ENCODE measurements around the gene KRT17.

The KRT17 gene

DNA sequence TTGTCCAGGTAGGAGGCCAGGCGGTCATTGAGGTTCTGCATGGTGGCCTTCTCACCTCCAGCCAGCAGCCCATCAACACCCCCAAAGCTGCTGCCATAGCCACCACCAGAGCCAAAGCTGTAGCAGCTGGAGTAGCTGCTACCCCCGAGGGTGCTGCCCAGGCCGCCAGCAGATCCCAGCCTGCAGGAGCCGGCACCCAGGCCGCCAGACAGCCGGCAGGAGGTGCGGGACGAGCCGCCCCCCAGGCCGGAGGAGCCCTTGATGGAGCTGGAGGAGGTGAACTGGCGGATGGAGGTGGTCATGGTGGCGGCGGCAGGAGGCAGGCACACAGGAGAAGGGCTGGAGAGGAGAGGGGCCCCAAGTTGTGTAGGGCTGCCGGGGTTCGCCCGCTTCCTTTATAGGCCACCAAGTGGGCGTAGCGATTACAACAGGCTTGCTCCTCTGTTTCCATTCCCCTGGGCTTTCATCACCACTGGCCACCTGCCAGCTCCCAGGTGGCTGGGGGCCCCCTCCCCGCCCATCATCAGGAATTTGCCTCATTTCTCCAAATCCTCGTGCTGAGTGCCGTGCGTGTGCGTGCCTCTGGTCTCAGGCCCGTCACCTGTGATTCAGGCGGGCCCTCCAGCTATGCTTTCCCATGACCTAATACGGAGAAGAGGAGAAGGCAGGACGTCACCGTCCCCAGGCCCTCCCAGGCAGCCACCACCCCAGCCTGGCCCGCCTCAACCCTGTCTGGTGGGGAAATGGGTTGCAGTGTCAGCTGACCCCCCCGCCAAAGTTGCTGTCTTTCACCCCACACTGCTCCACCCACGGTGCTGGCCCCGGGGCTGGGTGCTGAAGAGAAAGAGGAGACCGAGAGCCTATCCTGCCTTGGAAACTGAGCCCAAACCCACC lies at the start of gene KRT17:
TSS of gene KRT17 (minus strand) at position 368 of the 894 bp plus-strand sequence. CDS start at position 302, 66 bp downstream.
- DNase-seq: peak; percentile 36

DNA sequence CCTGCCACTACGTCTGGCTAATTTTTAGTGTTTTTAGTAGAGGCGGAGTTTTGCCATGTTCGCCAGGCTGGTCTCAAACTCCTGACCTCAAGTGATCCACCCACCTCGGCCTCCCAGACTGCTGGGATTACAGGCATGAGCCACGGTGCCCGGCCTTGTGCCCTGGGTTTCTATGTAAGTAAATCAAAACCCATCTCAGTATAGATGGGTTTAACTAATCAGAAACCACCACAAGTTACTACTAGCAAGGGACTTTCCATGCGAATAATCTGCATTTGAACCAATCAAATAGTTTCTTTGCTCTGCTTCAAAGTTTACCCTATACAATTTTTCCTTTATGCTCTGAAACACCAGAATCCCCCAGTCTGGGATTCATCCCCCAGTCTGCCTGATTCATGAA lies 47.8 kb upstream of the KRT17 start:
- no peak for DNase-seq

DNA sequence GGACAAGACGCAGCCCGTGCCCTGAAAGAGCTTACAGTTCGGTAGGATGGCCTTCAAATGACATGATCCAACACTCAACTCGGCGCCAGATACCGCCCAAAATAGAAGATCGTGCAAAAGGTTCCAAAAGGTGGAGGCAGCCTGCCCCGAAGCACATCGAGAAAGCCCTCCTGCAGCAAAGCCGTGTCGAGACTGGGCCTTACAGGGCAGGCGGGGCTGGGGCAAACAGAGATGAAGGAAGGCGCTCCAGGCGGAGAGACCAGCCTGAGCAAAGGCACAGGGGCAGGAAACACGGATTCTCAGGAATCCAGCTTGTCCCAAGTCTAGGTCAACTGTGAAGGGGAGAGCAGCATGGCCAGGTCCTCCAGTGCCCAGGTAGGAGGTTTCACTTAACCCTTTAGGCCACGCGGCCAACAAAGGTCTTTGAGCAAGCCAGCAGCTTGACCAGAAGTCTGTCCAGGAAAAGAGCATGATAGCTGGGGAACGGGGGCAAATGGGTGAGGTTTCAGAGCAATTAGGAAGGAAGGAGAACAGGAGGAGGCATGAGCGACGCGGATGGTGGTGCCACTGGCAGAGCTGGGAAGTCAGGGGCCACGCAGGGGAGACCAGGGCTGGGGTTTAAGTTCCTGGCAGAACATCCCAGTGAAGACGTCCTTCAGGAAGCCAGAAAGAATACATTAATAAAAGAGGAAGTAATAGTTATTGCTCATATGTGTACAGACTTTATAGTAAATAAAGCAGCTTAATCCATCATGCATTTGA lies 43.1 kb upstream of the KRT17 start:
- no peak for DNase-seq

DNA sequence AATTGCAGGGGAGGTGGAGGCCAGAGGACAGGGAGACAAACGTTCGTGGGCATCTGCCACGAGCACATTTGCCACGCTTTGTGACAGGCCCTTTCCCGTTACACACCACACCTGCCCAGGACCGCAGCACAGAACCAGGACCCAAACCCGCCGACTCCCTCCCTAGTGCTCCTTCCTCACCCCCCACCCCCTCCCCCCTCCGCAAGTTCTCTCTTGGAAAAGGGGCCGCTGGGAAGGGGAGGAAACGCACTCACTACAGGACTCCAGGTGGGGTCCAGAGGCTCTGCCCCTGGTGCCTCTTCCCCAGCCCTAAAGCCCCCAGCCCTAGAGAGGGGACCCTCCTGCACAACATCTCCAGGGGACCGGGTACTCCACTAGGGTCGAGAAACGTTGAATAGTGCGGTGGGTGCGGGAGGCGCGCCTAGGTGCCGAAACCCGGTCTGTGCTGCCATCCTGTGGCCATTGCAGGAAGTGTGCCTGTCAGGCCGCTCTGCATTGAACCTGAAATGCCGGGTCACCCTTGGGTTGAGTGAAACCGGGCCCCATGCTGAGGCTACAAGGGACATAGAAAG lies 42.4 kb upstream of the KRT17 start:
- peak; percentile 50 for DNase-seq

DNA sequence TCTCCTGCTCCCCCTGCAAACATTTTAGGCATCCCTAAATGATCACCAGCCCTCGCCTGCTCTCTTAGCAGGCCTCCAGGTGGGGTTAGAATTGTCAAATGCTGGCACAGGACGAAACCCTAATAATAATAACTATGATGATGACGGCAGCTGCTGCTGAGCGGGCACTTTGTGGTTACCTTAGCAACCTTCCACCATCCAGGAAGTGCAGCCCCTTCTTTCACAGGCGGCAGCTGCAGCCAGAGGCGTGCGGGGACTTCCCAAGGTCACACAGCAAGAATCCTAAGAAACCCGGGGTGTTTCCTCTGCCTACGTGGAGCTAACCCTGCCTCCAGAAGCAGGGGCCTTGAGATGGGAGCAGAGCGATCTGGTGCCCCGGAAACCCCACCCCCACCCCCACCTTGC lies 41.9 kb upstream of the KRT17 start:
- peak; percentile 60 for DNase-seq

DNA sequence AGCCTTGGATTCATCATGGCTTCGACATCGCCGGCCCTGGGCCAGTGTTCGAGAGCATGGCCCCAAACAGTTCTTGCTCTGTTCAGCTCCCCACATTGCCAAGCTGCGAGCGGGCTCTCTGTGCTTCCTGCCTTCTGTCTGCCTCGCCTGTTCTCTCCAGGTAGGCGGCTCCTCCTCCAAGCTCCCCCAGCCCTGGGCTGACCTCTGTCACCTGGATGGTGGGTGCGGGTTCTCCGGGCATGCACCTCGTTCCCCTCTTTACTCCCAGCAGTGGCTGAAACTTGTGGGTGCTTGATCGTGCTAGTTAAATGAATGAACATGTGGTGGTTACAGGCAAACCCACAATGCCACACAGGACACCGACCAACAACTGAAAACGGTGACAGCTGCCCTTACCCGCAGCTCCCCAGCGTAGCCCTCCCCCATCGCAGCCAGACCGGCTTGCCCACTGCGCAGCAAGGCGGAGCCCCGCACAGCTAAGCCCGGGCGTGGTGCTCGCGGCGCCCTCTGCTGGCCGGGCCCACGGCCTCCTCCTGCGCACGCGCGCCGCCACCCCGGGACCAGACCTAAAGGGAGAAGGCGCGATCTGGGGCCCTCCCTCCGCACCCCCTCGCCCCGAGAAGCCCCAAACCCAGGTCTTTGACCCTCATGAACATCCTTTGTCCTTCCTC lies 41.3 kb upstream of the KRT17 start:
- DNase-seq: peak; percentile 83

DNA sequence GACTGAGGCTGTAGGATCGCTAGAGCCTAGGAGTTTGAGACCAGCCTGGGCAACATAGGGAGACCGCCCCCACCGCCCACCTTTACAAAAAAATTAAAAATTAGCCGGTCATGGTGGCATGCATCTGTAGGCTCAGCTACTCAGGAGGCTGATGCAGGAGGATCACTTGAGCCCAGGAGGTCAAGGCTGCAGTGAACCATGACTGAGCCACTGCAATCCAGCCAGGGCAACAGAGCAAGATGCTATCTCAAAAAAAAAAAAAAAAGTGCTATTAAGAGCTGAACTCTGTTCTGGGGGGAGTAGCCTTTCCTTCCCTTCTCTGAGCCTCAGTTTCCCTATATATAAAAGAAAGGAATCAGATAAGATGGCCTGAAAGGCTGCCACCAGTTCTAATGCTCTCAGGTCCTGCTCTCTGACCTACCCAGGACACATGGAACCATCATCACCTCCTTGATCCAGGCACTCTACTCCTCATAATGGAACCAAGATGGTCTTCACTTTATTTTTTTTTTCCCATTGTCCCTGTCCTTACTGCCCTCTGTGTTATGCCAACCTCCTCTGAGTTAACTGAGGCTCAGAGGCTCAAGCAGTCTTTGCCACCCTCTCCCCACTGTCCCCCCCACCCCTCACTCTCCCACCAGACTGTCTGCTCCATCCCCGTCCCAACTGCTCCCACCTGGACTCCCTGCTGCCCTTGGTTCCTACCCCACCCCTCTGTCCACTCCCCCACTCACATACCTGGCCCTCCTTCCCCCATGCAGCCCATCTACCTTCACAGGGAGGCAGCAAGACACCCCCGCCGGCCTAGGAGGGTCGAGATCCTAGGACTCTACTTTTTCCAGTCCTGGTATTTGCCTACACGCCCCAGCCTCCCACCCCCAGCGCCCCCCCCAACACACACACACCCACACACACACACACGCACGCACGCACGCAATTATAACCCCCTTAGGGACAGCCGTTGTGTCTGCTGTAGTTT lies 40.5 kb upstream of the KRT17 start:
- DNase-seq: no peak

DNA sequence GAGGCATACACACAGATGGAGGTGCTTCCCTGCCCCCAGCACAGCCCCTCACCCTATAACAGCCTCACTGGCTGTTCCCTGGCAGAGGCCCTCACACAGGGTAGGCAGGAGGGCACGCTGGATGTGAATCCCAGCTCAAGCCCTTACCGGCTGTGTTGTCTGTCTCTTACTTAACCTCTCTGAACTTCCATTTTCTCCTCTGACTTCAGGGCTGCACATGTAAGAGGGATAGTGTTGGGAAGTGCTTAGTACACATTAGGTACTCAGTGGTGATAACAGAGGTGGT lies 39.7 kb upstream of the KRT17 start:
- DNase-seq: no peak

DNA sequence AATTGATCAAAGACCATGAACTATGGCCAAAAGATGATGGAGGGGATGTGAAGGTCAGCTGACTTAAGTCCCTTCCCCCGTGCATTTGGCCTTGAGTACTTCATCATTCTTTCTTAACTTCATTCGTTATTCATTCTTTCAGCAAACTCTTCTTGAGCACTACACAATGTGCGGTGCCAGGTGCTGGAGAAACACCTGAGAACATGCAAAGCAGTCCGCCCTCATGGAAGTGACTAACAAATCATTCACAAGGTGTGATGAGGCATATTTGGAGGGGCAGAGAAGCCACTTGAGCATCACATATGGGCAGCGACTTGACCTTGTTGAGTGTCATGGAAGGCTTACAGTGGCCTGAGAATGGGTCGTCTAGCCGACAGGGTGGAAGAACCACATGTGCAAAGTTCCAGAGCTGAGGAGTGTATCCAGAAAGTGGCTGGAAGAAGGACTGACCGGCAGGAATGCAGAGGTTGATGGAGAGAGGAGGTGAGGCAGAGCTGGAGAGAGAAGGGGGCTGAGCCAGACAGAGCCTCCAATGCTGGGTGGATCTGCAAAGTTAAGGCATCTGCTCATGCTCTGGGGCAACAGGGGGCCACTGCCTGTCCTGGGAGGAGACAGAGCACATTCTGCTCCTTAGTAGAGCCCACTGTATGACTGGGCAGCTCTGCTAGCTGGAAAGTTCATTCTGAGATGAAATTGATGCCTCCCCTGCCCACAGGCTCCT lies 39.2 kb upstream of the KRT17 start:
- no peak for DNase-seq

DNA sequence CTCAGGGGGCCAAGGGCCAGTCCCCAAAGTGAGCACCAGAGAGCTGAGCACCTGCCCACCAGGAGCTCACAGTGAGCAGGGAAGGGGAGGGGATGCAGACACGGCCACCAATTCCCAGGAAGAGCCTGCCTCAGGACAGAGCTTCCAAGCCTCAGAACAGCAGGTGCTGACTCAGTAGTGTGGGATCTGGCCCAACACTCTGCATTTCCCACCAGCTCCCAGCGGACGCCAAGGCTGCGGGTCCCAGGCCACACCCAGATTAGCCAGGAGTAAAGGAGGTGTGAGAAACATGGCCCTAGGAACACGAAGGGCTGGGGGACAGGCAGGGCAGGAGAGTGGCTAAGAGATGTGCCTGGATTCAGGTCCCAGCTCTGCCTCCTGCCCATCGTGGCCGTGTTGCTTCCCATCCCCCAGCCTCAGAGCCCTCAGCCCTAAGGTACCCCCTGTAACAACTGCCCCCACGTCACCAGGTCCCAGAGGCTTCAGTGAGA lies 35.9 kb upstream of the KRT17 start:
- DNase-seq: no peak

DNA sequence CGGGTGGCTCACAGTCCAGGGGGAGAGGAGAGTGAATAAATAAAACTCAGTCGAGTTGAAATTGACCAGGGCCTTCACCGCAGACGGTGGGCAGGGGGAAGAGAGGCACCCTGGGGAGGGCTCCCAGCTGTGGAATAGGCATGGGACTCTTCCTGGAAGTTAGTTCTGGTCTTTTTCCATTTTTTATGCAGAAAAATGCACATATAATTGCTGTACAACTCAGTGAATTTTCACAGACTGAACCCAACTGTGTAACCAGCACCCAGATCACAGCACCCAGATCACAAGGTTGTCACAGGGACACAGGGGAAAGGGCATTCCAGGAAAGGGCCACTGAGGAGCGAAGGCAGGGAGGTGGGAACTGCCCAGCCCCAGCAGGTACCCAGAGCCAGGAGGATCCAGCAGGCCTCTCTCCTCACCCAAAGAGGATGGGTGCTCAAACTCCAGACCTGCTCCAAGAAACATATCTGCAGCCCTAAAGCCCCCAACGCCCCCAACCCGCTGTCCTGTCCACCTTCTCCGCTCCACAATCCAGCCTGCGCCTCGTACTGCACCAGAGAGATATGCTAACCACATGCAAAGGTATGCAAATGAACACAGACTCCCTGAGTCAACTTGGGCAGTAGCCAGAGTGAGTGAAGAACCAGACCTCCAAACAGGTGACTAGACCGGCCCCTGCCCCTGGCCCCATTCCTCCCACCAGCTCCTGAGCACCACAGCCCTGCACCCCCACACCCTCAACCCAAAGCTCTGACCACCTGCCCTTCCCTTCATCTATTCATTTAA lies 35.2 kb upstream of the KRT17 start:
- DNase-seq: no peak

DNA sequence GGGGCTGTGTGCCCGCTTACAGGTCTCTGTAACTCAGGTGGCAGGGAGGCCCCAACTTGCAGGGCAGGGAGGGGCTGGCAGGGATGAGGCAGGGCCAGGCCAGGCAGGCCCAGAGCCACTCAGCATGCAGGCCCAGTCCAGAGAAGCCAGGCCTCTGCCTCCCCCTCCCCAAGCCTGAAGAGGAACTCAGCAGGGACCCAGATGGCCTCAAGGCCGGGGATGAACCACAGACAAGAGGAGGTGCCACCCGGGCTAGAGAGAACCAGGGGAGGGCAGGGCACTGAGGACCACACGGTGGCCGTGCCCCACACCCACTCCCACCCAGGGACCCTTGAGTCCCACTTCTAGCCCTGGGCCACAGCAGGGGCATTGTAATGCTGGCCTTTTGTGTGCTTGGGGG lies 34.5 kb upstream of the KRT17 start:
- no peak for DNase-seq

DNA sequence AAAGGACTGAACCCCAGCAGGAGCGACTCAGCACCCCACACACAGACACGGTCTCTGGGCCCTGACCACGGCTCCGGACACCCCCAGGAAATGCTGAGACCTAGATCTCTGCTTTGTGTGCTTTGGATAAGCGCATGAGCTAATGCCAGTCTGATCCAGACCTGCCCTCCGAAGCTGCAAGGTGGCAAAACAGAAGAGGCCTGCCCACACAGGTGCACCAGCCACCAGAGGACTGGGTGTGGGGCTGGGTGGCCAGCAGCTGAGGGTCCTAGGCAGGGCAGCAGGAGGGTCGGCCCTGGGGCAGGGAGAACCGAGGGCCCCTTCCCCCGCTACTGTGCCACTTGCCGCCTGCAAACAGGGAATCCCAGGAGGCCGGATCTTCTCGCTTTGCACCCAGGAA lies 33.6 kb upstream of the KRT17 start:
- no peak for DNase-seq

DNA sequence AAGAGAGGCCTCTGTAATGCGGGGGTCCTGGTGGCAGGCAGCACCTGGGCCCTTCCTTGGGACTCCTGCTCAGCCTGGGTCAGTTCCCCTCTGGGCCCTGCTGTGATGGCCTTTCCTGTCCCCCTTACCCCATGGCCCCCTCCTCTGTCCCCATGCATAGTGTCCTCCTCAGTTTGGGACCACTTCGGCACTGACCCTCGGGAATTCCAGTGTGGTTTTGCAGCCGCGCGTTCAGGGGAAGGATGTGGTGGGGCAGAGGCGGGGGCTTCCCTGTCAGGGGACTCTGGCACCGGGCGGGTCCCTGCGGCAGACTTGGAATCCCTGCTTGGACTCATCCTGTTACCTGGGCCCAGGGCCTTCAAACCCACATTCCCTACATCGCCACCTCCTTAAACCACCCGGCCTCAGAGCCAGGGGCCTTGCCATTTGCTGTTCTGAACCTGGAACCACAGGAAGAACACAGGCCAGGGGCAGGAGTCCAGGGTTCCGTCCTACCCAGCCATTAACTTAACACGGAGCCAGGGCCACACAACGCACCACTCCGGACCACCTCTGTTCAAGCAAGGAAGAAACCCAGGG lies 32.9 kb upstream of the KRT17 start:
- DNase-seq: no peak

DNA sequence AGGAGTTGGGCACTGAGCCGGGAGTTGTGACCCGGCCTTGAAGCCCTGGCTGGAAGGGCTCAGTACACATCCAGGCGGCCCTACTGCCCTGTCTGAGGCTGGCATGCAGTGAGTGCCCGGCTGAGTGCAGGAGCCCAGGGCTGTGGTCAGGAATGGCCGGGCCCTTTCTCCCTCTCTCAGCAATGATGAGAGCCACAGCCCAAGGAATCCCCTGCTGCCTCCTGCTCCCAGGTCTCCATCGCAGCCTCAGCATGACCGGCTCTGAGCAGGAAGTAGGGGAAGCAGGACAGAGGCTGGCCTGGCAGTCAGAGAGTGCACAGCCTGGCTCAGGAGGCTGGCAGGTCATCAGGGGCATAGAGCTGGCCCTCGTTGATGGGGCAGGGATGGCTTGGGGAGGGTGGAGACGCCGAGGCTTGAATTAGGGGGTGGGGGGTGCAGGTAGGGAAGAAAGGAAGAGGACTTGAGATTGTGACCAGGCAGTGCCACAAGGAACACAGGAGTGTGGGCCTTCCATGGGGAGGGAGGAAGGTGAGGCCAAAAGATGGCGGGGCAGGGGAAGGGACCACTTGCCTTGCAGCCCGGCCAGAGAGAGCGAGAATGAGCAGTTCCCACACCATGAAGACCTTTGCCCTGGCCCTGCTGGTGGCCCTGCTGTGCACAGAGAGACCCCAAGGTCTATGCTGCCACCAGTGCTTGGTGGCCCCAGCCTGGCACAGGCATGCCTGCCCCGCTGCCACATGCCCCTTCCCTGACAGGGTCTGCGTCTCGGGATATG lies 32.1 kb upstream of the KRT17 start:
- no peak for DNase-seq

DNA sequence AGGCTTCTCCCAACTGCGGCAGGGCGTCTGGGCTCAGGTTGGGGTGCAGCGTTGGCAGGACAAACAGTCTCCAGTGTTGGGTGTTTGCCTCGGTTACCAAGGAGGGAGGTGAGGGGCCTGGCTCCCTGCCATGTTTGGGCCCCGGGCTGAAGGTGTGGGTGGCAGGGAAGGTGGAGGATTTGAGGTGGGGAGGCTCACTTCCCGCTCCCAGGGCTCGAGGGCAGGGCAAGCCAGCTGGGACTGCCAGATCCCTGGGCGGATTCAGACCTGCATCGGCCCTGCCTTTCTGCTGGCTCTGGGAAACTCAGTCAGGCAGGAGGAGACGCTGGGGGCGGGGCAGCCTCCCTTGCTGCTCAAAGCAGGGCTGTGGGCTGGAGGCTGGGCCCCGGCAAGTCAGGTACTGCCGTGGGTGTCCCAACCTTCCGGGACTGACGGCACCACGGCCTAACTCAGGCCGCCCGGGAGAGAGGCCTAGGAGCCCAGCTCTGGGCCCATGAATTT lies 31.3 kb upstream of the KRT17 start:
- peak; percentile 90 for DNase-seq

DNA sequence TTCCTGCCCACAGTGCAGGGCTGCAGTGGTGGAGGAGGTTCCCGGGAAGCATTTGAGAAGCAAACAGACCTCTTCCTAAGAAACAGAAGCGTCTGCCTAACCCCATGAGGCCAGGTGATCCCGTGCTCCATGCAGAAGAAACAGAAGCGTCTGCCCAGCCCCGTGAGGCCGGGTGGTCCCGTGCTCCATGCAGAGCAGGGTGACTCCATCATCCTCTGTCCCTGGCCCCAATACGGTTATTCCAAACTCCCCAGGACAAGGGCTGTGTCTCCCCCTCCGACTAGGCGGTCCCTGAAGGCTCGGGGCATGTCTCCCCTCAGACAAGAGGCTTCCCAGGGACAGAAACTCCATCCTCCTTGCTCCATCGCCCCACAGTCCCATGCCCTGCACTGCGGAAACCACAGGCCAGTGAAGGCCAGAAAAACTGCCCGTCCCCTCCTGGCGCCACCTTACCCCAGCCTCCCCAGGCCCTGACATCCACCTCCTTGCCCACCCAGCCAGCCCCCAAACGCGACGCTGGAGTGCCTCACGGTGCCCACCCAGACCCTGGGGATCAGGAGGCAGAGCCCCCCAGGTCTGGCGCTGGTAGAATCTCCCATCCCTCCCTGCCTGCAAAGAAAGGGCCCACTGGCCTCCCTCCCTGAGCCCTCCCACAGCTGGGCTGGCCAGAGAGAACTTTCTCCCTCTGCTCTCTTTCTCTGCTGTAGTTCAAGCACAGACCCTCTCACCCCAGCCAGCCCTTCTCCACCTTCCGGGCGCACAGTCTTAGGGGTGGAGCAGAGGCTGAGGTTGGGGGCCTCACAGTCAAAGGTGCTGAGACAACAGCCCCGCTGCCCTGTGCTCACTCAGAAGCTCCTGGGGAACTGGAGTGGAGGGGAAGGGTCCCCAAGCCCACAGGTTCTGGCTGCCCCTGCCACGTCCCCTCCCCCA lies 30.6 kb upstream of the KRT17 start:
- DNase-seq: no peak
